Inferior parietal cortex (tissue), 1 donor: ENCODE results near the gene NPDC1.
"Not testable (repeated sequence)": the region's sequence is repeated elsewhere in the genome, so short reads cannot be mapped to it uniquely, and the experiment has no call there.

Source experiments
- DNase-seq: peaks from one replicate; pipeline ENCODE4 v3.0.0-alpha.2; 2016; ENCODE audit errors: extremely low spot score

The NPDC1 gene

DNA sequence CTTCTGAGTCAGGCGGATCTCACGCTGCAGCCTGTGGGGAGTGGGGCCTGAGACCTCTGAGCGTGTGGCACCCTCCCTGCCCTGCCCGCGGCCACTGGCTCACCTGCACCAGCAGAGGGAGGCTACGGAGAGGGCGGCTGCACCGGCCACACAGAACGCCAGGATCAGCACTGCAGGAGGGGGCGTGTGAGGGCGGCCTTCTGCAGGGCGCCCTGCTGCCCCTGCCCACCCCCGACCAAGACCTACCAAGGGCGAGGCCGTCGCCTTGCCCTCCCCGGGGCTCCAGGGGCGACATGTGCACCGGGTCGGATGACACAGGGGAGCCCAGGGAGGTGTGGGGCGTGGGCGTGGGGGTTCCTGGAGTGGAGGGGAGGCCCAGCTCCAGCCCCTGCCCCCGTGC lies 5.4 kb downstream of the NPDC1 start:
- DNase-seq = no peak

DNA sequence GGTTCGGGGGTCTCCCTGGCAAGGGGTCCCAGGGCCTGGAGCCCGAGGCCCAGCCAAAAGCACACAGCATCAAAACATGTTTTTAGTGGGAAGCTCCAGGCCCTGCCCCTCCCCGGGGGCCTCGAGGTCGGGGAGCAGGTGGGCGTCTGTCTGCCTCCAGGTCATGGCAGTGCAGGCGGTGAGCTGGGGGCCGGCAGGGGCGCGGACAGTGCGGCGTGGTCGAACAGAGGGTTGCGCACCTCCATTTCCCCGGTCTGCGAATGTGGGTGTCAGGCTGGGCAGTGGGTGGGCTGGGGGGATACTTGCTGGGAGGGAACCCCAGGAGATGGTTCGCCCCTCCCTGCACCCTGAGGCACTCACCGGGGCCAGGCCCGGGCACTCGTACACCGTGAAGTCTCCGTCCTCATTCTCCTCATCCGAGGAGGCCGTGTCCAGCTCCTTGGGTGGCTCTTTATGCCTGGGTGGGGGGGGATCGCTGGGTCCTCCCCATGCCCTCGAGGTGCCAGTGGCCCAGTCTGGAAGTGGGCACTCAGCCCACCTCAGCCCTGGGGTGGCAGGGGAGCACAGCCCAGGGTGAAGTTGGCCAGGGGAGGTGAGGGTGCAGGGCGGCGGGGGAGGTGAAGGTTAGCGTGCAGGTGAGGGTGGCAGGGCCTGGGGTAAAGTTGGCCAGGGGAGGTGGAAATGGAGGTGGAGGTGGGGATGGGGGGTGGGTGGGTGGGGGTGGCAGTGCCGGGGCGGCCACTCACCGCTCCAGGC lies 6.2 kb downstream of the NPDC1 start:
- no peak for DNase-seq

DNA sequence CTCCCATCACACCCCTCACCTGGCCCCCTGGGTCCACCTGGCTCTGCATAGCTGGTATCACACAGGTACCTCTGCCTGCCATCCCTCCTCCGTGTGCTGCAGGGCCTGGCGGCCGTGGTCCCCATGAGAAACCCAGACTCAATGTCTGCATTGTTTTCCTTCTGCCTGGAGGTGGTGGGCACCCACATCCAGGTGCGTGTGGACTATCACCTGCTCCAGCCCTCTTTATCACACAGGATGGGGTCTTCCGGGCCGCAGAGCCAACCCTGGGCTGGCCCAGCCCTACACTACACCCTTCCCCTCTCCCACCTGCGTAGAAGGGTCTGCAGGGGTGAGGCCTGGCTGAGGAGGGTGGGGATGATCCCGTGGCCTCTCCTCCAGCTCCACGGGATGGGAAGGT lies 7.1 kb downstream of the NPDC1 start:
- no peak for DNase-seq

DNA sequence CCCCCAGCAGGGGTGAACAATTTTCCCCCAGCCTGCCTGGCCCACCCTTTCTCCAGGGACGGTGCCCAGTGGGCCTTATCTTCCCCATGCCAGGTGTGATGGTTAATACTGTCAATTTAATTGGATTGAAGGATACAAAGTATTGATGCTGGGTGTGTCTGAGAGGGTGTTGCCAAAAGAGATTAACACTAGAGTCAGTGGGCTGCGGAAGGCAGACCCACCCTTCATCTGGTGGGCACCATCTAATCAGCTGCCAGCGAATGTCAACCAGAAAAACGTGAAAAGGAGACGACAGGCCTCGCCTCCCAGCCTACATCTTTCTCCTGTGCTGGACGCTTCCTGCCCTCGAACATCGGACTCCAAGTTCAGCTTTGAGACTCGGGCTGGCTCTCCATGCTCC lies 8.5 kb downstream of the NPDC1 start:
- no peak for DNase-seq

DNA sequence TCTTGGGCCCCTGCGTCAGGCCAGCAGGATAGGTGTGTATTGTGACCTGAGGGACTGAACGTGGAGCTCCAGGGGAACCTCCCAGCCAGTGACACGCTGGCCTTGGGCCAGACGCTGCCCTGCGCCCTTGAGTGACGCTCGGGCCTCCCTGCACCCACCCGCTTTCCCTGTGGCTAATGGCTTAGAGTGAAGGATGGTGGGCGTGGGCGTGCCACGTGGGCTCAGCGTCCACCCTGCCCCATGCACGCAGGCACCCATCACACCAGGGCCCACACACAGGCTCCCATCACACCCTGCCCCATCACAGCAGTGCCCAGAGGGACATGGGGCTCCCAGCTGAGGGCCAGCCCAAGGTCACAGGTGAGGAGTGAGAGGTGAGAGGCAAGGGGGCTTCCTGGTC lies 8.9 kb downstream of the NPDC1 start:
- DNase-seq = no peak

DNA sequence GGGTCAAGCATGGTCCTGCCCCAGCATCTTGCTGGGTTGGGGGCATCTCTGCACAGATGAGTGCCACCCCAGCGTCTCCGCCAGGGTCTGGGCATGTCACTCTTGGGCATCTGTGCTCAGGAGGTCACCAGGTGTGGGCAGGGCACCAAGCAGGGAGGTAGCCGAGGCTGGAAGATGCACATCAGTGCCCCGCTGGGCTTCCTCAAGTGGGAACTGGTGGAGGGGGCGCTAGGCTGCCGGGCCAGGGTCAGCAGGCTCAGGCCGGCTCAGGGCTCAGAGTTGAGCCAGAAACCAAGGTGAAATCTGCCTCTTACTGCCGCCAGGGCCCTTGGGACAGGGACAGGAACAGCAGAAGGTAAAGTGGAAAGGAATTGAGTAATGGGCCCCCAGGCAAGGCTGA lies 10.0 kb downstream of the NPDC1 start:
- DNase-seq = no peak

DNA sequence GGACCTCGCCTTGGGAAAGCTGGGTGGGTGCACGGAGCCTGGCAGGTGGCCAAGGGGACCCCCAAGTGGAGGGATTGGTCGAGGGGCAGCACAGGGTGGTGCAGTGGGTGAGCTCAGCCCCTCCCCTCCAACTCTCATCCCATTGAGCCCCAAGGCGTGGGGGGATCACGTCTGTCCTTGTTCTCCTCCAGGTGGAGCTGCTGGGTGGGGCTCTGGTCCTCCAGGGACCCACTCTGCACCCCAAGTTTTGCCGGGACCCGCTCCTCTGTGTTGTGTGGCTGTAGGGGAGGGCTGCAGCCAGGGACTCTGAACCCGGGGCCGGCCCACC lies 10.5 kb downstream of the NPDC1 start:
- no peak for DNase-seq

DNA sequence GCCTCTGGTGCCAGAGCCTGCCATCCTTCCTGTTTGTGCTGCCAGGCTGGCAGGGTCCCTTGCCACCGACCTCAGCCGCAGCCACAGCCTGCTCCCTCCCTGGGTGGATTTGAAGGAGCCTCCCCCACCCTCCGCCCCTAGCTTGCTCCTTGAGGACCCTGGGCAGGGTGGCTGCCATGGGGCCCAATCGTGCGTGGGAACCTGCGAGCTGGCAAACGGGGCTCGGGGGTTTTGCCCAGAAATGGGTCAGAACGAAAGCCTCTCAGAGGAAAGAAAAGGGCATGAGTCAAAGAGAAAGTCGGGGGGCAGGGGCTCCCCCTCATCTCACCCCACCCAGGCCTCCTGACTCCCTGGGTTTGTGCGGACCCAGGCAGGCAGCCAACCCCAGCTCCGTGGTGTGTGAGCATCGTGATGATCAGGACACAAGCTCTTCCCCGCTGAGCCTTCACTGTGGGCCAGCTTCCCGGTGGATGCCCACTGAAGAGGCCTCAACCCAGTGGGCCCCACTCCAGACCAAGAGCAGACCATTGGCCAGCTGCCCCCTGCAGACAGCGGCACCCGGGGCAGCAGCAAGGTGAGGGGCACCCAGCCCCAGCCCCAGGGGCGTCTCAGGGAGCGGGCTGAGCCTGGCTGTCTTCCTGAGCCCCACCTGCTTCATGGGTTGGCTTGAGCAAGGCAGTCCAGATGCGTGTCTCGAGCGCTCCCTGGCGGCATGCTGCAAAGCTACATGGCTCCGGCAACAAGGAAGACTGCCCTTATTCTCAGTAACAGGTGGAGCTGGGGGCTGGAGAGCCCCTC lies 11.1 kb downstream of the NPDC1 start:
- peak; percentile 85 for DNase-seq

DNA sequence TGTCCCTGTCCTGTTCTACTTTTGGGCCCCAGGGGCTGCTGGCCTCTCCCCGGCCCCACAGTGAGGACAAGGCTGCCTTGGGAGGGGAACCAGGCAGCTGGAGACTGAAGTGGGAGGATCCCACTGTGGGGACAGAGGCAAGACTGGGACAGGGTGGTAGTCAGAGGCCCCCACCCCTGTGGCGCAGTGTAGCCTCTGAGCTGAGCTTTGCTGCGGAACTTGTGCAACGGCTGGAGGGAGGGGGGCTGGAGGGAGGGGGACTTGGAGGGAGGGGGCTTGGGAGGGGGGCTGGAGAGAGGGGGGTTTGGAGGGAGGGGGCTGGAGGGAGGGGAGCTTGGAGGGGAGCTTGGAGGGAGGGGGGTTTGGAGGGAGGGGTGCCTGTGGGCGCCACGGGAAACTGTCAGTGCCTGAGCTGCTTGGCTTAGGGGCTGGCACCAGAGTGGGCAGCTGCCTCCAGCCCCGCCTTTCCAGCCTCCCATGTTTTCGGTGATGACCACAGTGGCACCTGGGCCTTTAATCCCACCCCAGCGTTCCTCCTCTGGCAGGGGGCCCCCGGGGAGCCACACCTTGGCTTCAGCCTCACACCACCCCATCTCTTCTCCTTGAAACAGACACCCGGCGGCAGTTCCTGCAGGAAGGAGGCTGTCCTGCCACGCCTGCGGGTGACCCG lies 11.8 kb downstream of the NPDC1 start:
- no peak for DNase-seq

DNA sequence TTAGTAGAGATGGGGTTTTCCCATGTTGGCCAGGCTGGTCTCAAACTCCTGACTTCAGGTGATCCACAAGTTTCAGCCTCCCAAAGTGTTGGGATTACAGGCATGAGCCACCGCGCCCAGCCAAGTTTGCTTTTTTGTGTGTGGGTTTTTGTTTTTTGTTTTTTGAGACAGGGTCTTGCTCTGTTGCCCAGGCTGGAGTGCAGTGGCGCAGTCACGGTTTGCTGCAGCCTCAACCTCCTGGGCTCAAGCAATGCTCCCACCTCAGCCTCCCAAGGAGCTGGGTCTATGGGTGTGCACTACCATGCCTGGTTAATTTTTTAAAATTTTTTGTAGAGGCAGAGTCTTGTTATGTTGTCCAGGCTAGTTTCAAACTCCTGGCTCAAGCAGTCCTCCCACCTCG lies 12.5 kb downstream of the NPDC1 start:
- not testable (repeated sequence) for DNase-seq

DNA sequence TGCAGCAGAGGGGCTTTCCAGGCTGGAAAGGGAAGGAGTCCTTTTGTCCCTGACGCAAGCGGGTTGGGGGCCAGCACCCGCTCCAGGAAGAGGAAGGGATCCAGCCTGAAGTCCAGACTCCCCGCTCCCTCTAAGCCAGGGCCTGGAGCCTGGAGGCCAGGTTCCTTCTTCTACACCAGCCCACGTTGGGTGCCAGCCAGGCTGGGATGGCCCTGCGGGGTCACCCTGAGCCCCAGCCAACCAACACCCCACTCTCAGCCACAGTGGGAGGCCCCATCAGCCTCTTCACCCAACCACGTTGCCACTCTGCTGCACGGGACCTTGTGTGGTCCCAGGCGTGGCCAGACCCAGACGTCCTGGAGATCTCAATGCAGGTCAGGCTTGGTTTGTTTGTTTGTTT lies 13.1 kb downstream of the NPDC1 start:
- no peak for DNase-seq

DNA sequence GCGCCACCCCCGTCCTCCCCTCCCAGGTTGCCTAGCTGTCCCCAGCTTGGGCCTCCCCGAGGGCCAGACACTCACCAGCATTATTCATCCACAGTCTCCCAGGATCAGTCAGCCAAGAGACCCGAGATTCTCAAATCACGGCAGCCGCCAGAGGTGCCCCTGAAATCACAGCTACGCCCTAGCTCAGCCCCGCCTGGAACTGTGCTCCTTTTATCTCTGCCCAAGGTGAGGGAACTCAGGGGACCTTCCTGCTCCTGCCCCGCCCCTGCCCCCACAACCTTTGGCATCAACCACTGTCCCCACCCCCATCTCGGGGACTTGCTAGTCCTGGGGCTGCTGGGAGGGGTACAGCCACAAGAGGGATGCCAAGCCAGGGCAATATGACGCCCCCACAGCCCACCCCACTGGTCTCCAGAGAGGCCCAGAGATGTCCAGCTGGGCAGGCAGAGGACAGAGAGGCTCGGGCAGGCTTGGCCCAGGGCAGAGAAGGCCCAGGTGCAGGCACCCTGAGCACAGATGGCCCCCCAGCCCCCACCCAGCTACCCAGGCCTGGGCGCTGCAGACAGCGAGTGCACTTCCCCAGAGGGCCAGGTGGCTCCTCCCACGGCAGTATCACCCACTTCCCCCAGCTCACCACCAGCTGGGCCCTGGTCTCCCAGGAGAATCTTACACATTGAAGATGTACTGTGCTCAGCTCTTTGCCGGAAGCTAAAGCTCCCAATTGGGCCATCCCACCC lies 13.9 kb downstream of the NPDC1 start, which contains the start of gene FUT7:
TSS of gene FUT7 (minus strand) at position 185 of the 737 bp plus-strand sequence. CDS start at position 88, 97 bp downstream.
- no peak for DNase-seq

DNA sequence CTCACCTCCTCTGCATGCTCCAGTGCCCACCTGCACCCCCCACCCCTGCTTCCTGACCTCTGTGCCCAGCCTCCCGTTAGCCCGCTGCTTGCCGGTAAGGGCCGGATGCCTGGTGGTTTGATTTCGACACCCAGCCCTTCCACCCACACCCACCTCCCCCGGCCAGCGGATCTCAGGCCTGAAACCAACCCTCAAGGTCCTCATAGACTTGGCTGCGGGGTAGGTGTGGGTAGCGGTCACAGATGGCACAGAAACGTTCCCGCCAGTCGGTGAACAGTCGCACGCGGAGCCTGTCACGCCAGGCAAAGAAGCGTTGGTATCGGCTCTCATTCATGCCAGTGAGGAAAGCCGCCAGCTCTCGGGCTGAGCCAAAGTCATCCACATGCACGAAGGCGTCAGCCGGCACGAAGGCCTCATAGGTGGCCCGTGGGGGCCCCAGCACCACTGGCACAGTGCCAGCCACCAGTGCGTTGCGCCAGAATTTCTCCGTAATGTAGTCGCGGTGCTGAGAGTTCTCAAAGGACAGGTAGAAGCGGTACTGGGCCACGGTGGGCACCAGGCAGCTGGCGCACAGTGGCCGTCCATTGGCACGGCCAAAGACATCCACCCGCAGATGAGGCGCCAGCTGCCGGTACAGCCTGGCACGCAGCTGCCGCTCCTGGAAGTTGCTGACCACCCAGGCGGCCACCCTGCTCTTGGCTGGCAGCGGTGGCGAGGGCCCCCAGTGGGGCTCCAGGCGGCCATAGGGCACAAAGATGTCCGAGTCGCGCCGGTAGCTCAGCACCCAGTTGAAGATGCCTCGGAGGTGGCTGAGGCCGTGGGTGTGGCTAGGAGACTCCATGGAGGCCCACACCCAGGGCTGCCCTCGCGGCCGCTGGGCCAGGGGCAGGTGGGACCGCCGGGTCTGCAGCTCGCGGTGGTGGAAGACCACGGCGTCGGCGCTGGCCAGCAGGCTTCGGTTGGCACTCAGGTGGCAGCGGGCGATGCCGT lies 15.1 kb downstream of the NPDC1 start:
- no peak for DNase-seq

DNA sequence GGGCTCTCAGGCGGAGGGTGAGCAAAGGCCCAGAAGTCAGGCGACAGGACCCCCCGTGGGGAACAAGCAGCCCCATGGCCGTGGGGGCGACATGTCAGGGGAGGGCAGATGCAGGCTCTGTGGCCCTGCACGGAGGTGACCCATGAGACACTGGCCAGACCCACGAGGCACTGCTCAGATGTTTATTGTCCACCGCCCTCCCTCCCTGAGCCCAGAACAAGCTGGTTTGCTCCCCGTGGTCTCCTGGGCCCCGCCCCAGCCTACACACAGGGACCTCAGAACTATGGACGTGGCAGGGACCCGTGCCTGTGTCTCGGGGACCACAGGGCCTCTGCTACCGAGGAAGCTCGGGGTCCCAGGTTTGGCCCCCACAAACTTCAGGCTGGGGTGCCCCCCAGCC lies 16.0 kb downstream of the NPDC1 start:
- no peak for DNase-seq

DNA sequence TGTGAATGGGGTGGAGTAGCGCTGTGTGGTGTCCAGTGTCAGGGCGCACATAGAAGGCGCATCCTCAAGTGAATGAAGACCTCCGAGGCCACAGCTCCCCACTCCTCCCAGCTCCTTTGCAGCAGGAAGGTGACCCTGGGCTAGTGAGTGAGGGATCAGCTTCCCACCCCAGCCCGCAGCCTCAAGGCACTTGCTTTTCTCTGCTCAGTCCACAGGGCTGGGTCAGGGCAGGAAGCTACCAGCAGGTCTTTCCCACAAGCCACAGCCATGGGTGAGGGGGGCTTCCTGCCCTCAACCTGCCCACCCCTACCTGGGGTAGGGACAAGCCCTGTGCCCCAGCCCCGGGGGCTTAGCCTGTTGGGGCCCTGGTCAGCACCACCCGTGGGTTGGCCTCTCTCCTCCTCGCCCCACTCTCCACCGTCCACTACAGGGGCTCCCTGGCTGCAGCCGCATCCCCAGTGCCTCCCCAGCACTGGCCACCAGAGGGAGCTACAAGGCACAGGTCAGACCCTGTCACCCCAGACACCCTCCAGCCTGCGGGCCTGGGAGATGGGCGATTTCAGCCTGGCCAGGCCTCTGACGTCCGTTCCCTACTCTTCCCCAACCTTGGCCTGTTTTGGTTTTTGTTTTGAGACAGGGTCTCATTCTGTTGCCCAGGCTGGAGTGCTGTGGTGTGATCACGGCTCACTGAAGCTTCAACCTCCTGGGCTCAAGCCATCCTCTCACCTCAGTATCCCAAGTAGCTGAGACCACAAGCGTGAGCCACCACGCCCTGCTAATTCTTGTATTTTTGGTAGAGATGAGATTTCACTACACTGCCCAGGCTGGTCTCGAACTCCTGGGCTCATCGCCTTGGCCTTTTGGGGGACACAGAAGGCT lies 16.7 kb downstream of the NPDC1 start:
- no peak for DNase-seq

DNA sequence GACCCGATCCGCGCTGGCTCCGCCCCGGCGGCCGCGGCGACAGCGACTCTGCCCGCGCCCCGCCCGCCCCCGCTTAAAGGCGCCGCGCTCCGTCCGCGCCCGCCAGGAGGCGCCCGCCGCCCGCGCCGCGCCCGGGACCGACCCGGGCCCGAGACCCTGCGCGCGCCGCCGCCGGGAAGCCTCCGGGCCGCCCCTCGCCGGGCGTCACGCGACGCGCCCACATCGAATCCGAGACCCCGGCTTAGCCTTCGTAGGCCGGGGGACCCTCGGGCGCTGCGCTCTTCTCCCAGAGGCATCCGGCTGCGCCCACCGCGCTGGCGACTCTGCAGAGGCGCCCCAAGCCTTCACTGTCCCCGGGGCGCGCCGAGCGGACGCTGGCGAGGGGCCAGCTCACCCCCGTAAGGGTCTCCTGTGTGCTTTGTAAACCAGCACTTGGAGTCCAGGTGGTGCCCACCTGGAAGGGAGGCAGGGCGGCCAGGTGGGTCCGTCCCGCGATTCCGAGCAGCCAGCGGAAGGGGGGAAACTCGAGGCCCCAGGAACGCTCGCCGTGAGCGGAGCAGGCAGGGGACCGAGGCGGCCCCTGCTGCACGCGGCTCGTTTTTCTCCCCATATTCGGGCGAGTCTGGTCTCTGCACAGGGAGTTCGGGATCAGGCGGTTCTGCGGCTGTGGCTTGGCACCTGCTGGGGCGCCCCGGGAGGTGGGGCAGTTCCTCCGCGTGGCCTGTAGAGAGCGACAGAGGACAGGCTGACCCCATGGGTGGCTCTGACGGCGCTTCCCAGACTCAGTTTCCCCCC lies 17.5 kb downstream of the NPDC1 start:
- DNase-seq = no peak

DNA sequence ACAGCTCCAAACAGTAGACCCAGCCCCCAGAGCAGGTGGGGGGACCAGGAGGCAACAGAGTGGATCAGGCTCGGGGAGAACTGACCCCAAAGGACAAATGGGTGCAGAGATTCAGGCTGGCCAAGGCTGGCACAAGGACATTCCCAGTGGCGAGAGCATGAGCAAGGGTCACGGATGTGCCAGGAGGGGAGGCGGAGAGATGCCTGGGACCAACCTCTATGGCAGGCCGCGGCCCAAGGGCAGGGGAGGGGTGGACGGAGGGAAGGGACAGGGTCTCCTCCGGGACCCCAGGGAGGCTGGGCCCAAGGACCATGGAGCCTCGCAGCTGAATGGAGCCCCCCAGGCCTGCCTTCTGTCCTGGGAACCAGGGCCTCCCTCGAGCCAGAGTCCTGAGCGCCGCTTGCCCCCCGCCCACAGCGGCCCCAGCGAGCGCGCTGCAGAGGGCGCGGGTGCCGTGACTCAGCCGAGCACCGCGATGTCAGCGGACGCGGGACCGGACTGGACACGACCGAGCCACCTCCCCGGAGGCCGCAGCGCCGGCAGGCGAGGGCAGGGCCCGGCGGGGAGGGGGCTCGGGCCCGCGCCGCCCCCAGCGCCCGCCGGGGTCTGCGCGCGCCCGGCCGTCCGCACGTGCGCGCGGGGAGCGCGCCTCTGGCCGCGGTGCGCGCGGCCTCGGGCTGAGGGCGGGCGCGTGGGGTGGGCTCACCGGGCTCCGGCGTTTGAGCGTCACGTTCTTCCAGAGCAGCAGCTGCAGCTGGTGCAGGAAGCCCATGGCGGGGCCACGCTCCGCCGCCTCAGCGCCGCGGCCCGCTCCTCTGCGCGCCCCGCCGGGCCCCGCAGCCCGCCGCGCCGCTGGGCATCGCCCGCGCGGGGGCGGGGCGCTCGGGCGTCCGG lies 18.4 kb downstream of the NPDC1 start, which contains the start of gene ABCA2:
TSS of gene ABCA2 (minus strand) at position 869 of the 894 bp plus-strand sequence. CDS start at position 772, 97 bp downstream.
- no peak for DNase-seq

DNA sequence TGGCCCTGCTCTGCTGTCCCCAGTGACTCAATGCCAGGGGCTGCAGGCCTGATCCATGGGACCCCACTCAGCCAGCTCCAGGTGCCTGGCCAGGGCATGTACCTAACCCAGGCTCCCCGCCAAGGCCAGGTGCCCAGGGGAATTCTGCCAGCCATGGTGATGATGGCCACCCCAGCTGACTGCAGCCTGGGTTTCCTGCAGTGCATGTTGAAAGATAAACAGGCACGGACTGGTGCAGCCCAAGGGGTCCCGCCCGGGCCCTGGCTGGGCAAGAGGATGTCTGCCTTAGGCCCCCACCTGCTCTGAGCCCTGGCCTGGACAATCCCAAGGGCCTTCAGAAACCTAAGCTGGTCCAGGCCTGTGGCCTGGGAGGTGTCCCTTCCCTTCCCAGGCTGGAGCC lies 19.1 kb downstream of the NPDC1 start:
- DNase-seq = no peak
